ENCODE data around the gene OR8D2.
A peak's percentile ranks its signal among the peaks of the same experiment; 100 is the strongest.
"Not testable (repeated sequence)": the region's sequence is repeated elsewhere in the genome, so short reads cannot be mapped to it uniquely, and the experiment has no call there.

The OR8D2 gene

DNA sequence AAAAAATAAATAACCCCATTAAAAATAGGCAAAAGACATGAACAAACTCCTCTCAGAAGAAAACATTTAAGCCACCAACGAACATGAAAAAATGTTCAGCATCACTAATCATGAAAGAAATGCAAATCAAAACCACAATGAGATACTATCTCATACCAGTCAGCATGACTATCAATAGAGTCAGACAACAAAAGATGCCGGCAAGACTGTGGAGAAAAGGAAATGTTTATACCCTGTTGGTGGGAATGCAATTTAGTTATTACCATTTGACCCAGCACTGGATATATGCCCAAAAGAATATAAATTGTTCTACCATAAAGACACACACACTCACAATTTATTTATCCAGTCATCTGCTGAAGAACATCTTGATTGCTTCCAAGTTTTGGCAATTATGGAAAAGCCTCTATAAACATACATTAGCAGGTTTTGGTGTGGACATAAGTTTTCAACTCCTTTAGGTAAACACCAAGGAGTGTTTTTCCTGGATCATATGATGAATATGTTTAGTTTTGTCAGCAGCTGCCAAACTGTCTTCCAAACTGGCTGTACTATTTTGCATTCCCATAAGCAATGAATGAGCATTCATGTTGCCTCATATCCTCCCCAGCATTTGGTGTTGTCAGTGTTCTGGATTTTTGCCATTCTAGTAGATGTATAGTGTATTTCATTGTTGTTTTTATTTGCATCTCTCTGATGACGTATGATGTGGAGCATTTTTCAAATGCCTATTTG, 34.2 kb downstream of the OR8D2 start:
- DNase-seq = peak; percentile 17
- peak overlapping the region; percentile 69 for H3K27ac ChIP-seq
- H3K4me3 ChIP-seq (ENCODE audit: low read depth, low read length) = no peak overlapping the region
- no peaks in the 10 kb centered on the region for H3K27me3 ChIP-seq (replicated peaks)
- in situ Hi-C loops (cut with HindIII; ENCODE audit: low pct_ligation_motif_present, low sequenced_read_pairs) = no loop called here
- H3K36me3 ChIP-seq (replicated peaks) = no peaks in the 10 kb centered on the region
- TF ChIP-seq, protein P1, sequence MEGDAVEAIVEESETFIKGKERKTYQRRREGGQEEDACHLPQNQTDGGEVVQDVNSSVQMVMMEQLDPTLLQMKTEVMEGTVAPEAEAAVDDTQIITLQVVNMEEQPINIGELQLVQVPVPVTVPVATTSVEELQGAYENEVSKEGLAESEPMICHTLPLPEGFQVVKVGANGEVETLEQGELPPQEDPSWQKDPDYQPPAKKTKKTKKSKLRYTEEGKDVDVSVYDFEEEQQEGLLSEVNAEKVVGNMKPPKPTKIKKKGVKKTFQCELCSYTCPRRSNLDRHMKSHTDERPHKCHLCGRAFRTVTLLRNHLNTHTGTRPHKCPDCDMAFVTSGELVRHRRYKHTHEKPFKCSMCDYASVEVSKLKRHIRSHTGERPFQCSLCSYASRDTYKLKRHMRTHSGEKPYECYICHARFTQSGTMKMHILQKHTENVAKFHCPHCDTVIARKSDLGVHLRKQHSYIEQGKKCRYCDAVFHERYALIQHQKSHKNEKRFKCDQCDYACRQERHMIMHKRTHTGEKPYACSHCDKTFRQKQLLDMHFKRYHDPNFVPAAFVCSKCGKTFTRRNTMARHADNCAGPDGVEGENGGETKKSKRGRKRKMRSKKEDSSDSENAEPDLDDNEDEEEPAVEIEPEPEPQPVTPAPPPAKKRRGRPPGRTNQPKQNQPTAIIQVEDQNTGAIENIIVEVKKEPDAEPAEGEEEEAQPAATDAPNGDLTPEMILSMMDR (IDR thresholded peaks at IDR 0.05; ENCODE audit: low read depth, low read length, missing control alignments) = no peak

DNA sequence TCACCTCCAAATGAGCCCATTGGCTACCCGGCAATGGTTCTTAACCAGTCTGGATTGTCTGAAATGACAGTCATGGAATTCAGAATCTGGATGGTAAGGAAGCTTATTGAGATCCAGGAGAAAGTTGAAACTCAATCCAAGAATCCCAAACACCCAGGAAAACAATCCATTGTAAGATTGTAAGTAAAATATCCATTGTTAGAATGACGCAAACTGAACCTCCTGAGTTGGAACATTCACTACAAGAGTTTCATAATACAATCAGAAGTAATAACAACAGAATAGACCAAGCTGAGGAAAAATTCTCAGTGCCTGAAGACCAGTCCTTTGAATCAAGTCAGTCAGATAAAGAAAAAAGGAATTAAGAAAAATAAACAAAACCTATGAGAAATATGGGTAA, 41.7 kb downstream of the OR8D2 start:
- Histone ChIP-seq H3K4me3 (ENCODE audit: low read depth, low read length) (no peak overlapping the region), H3K36me3 (replicated peaks) (no peaks in the 10 kb centered on the region), H3K27ac (no peak overlapping the region), H3K27me3 (replicated peaks) (no peaks in the 10 kb centered on the region)
- DNase-seq = no peak
- TF ChIP-seq, protein P1 (IDR thresholded peaks at IDR 0.05; ENCODE audit: low read depth, low read length, missing control alignments) = no peak
- in situ Hi-C loops (cut with HindIII; ENCODE audit: low pct_ligation_motif_present, low sequenced_read_pairs) = no loop called here

DNA sequence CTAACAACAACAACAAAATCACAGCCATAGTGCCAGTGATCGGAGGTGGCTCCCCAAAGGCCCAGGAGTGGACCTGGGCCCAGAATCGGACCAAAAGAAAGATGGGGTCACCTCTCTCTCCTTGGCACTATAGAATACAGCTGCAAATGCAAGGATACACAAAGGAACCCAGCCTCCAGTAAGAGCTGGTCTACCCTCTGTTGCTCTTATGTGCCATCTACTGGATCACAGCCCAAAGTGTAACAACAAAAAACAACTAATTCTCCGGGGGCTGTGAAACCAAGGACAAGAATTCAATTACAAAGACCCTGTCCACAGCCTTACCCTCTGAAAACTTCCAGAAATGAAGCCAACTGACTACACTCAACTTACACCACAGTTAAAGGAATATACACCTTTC, 42.2 kb downstream of the OR8D2 start:
- TF ChIP-seq, protein P1 (IDR thresholded peaks at IDR 0.05; ENCODE audit: low read depth, low read length, missing control alignments) = peak; percentile 33
- no peaks in the 10 kb centered on the region for H3K36me3 ChIP-seq (replicated peaks)
- no peak overlapping the region for H3K27ac ChIP-seq
- H3K4me3 ChIP-seq (ENCODE audit: low read depth, low read length) = no peak overlapping the region
- H3K27me3 ChIP-seq (replicated peaks) = no peaks in the 10 kb centered on the region
- in situ Hi-C loops (cut with HindIII; ENCODE audit: low pct_ligation_motif_present, low sequenced_read_pairs) = no loop called here
- no peak for DNase-seq

DNA sequence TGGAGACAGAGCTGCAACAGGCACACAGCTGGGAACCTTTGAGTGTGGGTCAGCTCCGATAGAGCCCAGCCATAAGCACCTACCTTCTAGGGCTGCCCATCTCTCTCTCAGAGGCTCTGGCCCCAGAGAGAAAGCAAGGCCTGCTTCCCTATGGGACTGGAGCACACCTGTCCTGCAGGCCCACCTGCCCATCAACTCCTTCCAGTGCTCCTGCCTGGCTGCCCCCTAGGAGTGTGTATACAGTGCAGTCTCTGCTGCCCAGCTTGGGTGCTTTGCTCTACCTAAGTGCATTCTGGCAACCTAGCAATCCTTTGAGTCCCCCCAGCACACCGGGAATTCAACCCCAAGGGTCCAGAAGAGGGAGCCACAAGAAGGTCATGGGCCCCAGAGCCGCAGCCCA, 42.8 kb downstream of the OR8D2 start:
- TF ChIP-seq, protein P1 (IDR thresholded peaks at IDR 0.05; ENCODE audit: low read depth, low read length, missing control alignments) = no peak
- no peak for DNase-seq
- no peak overlapping the region for H3K4me3 ChIP-seq (ENCODE audit: low read depth, low read length)
- H3K27ac ChIP-seq = no peak overlapping the region
- no peaks in the 10 kb centered on the region for H3K36me3 ChIP-seq (replicated peaks)
- H3K27me3 ChIP-seq (replicated peaks) = no peaks in the 10 kb centered on the region
- in situ Hi-C loops (cut with HindIII; ENCODE audit: low pct_ligation_motif_present, low sequenced_read_pairs) = no loop called here

DNA sequence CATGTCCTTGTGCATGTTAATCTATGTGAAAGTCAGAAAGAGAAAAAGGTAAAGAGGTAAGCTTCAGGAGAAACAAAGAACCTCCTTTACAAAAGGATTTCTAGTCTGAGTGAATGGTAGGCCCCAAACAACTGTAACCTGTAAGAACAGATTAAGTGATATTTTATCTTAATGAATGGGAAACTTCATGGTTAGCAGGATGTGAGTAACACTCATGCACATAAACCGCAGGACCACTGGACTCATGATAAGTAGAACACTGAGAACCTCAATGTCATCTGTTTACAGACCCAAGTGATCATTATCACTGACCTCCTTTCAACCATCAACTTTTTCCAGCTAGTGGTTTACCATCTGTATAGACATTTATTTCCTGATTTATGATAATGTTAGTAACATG, 43.9 kb downstream of the OR8D2 start:
- in situ Hi-C loops (cut with HindIII; ENCODE audit: low pct_ligation_motif_present, low sequenced_read_pairs) = no loop called here
- TF ChIP-seq, protein P1 (IDR thresholded peaks at IDR 0.05; ENCODE audit: low read depth, low read length, missing control alignments) = no peak
- H3K27ac ChIP-seq = no peak overlapping the region
- no peak for DNase-seq
- H3K27me3 ChIP-seq (replicated peaks) = no peaks in the 10 kb centered on the region
- no peaks in the 10 kb centered on the region for H3K36me3 ChIP-seq (replicated peaks)
- no peak overlapping the region for H3K4me3 ChIP-seq (ENCODE audit: low read depth, low read length)

DNA sequence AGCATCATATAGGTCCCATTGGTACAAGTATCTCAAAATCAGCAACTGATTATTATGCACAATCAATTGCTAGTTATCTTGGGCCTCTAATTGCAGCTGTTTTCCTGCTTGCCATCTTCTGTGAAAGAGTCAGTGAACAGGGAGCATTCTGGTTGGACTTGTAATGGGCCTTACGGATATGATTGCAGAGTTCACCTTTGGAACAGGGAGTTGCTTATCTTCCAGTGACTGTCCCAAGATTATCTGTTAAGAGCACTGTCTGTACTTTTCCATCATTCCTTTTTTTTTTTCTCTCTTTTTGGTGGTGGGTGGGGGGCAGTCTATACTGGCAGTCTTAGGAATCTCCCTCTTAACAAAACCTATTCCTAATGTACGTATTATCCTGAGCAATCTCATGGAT, 46.0 kb downstream of the OR8D2 start:
- Histone ChIP-seq H3K4me3 (ENCODE audit: low read depth, low read length) (no peak overlapping the region), H3K36me3 (replicated peaks) (no peaks in the 10 kb centered on the region), H3K27me3 (replicated peaks) (no peaks in the 10 kb centered on the region), H3K27ac (no peak overlapping the region)
- TF ChIP-seq, protein P1 (IDR thresholded peaks at IDR 0.05; ENCODE audit: low read depth, low read length, missing control alignments) = no peak
- in situ Hi-C loops (cut with HindIII; ENCODE audit: low pct_ligation_motif_present, low sequenced_read_pairs) = no loop called here
- no peak for DNase-seq

DNA sequence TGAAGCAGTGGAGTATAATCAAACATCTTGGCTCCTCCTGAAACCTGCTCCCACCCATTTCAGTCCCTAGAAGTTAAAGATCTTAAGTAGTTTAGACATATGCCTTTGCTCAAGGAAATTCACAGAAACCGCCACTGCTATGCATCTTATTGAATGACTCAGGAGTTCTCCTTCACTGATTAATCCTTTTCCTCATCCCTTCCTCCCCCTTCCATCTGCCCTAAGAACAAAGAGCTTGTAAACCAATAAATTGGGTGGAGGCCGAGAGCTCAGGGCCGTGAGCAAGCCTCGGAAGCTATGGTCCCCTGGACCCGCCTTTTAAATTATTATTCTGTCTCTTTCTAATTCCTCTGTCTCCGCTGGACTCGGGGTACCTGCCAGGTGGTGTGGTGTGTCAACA, 49.1 kb downstream of the OR8D2 start:
- H3K4me3 ChIP-seq (ENCODE audit: low read depth, low read length); H3K36me3 ChIP-seq (replicated peaks); H3K27ac ChIP-seq; H3K27me3 ChIP-seq (replicated peaks); DNase-seq; in situ Hi-C loops (cut with HindIII; ENCODE audit: low pct_ligation_motif_present, low sequenced_read_pairs): not testable (repeated sequence)

Data from brain microvascular endothelial cell (primary cell).